Liver (tissue), 9 donors: ENCODE results near the gene FITM1. TPM values are rescaled to one million over a fixed set of nuclear protein-coding genes. Genes with fewer than 3 reads are reported as not detected.

Experiments
- DNase-seq: peaks from one replicate; pipeline ENCODE4 v3.0.0-alpha.2; 2017; ENCODE audit warnings: low spot score
- H3K27ac ChIP-seq, 2 donors: one replicate each; pipeline ENCODE4 v1.7.0; 2013; ENCODE audit warnings: inconsistent platforms in 2 of 2, low read length in 2 of 2, control low read depth in 1 of 2, low read depth in 1 of 2, mild to moderate bottlenecking in 1 of 2
- H3K27me3 ChIP-seq, 4 donors: one replicate each; pipeline versions ENCODE4 v1.6.1 to v1.7.0; 2013; ENCODE audit warnings: low read length in 3 of 4, inconsistent platforms in 1 of 4, mild to moderate bottlenecking in 1 of 4, moderate library complexity in 1 of 4; ENCODE audit not compliant: control insufficient read depth in 4 of 4, insufficient read depth in 4 of 4
- H3K36me3 ChIP-seq, 4 donors: one replicate each; pipeline versions ENCODE4 v1.6.1 to v1.7.0; 2013; ENCODE audit warnings: low read length in 3 of 4, mild to moderate bottlenecking in 3 of 4, low read depth in 1 of 4, moderate library complexity in 1 of 4; ENCODE audit not compliant: control insufficient read depth in 4 of 4, insufficient read depth in 3 of 4
- H3K4me1 ChIP-seq, 4 donors: one replicate each; pipeline versions ENCODE4 v1.6.1 to v1.7.0; 2013; ENCODE audit warnings: low read length in 3 of 4, mild to moderate bottlenecking in 3 of 4, moderate library complexity in 1 of 4; ENCODE audit not compliant: control insufficient read depth in 4 of 4, insufficient read depth in 4 of 4
- H3K4me3 ChIP-seq, 3 donors: one replicate each; pipeline versions ENCODE4 v1.6.1 to v1.7.0; 2013; ENCODE audit warnings: low read length in 3 of 3, control low read depth in 1 of 3, low read depth in 1 of 3, mild to moderate bottlenecking in 1 of 3
- H3K9ac ChIP-seq, 2 donors: one replicate each; pipeline ENCODE4 v1.7.0; 2013; ENCODE audit warnings: low read length in 2 of 2, mild to moderate bottlenecking in 2 of 2, moderate library complexity in 2 of 2, control low read depth in 1 of 2, low read depth in 1 of 2
- H3K9me3 ChIP-seq, 4 donors: one replicate each; pipeline versions ENCODE4 v1.6.1 to v1.7.0; 2013; ENCODE audit warnings: low read length in 3 of 4; ENCODE audit not compliant: control insufficient read depth in 4 of 4
- FOXA1 ChIP-seq: IDR thresholded peaks from 2 replicates; pipeline ENCODE4 v1.6.1; 2016; ENCODE audit warnings: antibody characterized with exemption
- FOXA2 ChIP-seq: IDR thresholded peaks from 2 replicates; pipeline ENCODE4 v1.6.1; 2016; ENCODE audit warnings: antibody characterized with exemption
- GABPA ChIP-seq, 2 donors: IDR thresholded peaks in 1 of 2; conservative IDR thresholded peaks in 1 of 2; 2 replicates each; pipeline ENCODE4 v1.6.1; 2016; ENCODE audit warnings: antibody characterized with exemption in 2 of 2, mild to moderate bottlenecking in 1 of 2, moderate library complexity in 1 of 2
- HNF4A ChIP-seq, 2 donors: conservative IDR thresholded peaks; 2 replicates each; pipeline ENCODE4 v1.6.1; 2016; ENCODE audit warnings: antibody characterized with exemption in 2 of 2, mild to moderate bottlenecking in 2 of 2
- JUND ChIP-seq, 2 donors: IDR thresholded peaks; 2 replicates each; pipeline ENCODE4 v1.6.1; 2016; ENCODE audit warnings: antibody characterized with exemption in 2 of 2
- NR2F2 ChIP-seq: IDR thresholded peaks from 2 replicates; pipeline ENCODE4 v1.6.1; 2016; ENCODE audit warnings: antibody characterized with exemption
- RAD21 ChIP-seq, 2 donors: IDR thresholded peaks; 2 replicates each; pipeline ENCODE4 v1.6.1; 2016; ENCODE audit warnings: antibody characterized with exemption in 2 of 2, mild to moderate bottlenecking in 2 of 2
- RXRA ChIP-seq, 2 donors: IDR thresholded peaks; 2 replicates each; pipeline ENCODE4 v1.6.1; 2017 to 2018; ENCODE audit warnings: antibody characterized with exemption in 2 of 2, mild to moderate bottlenecking in 1 of 2
- SP1 ChIP-seq: IDR thresholded peaks from 2 replicates; pipeline ENCODE4 v1.6.1; 2018; ENCODE audit warnings: antibody characterized with exemption, mild to moderate bottlenecking
- TAF1 ChIP-seq: conservative IDR thresholded peaks from 2 replicates; pipeline ENCODE4 v1.6.1; 2016; ENCODE audit warnings: antibody characterized with exemption, mild to moderate bottlenecking
- YY1 ChIP-seq: IDR thresholded peaks from 2 replicates; pipeline ENCODE4 v1.6.1; 2016; ENCODE audit warnings: antibody characterized with exemption, mild to moderate bottlenecking
- WGBS: extraction: QIAGEN DNeasy Blood & Tissue Kit; methylation state at CpG from one replicate; pipeline ENCODE4 v1.1.7; 2013; 5-methylcytosine and 5-hydroxymethylcytosine counted together
- polyA plus RNA-seq, 2 donors: library from polyadenylated mRNA; stranded (reverse) in 1 of 2; unstranded in 1 of 2; fragments of 200-250 nt in 1 of 2; fragments of >200 nt in 1 of 2; fragmentation: Nextera tagmentation in 1 of 2; extraction: Ambion mirVana in 1 of 2; gene quantifications; one replicate each; pipeline versions ENCODE4 v1.2.1 to v1.2.3, GENCODE V29; 2013 to 2015
- total RNA-seq, 2 donors: library from RNA; depleted of rRNA; stranded (reverse); fragments of >200 nt; gene quantifications; one replicate each; pipeline ENCODE4 v1.2.3, GENCODE V29; 2014
- TF ChIP-seq, protein P1 (sequence below): IDR thresholded peaks from 2 replicates; pipeline ENCODE4 v1.6.1; 2016; ENCODE audit warnings: antibody characterized with exemption
- TF ChIP-seq, protein P2 (sequence below): fragments of 150-350 bp; IDR thresholded peaks from 2 replicates; pipeline ENCODE4 v1.5.1; 2017; ENCODE audit warnings: improper control_type of control experiment, low read depth, low read length; ENCODE audit not compliant: missing input control
- TF ChIP-seq, protein P3 (sequence below): IDR thresholded peaks from 2 replicates; pipeline ENCODE4 v1.6.1; 2016; ENCODE audit warnings: antibody characterized with exemption
- TF ChIP-seq, protein P4 (sequence below): IDR thresholded peaks from 2 replicates; pipeline ENCODE4 v1.6.1; 2016; ENCODE audit warnings: antibody characterized with exemption, mild to moderate bottlenecking
- donor health status: healthy.
- donor health status: healthy.
- donor health status: healthy.
- donor health status: healthy.
- donor health status: healthy.

Gene FITM1
- total and polyA plus RNA-seq, 4 donors, result 1.7 to 16.1 (median 9.1) TPM

DNA sequence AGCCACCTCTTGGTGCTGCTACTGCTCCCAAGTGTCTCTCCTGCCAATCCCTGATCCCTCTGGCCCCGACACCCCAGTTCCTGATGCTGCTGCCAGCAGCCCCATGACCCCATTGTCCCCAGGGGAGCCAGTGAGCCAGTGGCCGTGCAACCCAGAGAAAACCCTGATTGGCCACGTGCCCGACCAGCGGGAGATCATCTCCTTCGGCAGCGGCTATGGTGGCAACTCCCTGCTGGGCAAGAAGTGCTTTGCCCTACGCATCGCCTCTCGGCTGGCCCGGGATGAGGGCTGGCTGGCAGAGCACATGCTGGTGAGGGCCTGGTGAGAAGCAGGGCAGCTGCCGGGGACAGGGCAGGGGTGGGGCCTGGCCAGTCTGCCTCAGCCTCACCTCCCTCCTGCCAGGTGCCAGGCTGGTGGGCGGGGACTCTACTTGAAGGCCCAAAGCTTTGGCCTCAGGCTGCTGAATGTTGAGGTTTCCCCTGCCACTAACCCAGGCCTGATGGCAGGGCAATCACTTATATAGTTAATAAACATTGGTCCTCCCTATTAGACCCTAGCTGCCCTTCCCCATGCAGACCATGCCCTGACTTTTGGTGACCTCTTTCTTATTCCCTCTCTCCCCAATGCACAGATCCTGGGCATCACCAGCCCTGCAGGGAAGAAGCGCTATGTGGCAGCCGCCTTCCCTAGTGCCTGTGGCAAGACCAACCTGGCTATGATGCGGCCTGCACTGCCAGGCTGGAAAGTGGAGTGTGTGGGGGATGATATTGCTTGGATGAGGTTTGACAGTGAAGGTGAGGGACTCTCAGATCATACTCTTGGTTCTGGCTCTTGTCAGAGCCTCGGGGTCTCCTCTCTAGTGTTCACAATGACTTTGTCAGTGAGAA, 31.3 kb upstream of the FITM1 start:
- Histone ChIP-seq H3K36me3 (peaks cover 13 to 36% (median 24%) of the 10 kb centered on the region in 4 donors), H3K9me3 (no peaks in the 10 kb centered on the region), H3K4me3 (no peak overlapping the region), H3K9ac (no peak overlapping the region), H3K27ac (no peak overlapping the region), H3K27me3 (no peaks in the 10 kb centered on the region), H3K4me1 (peaks cover 6 to 80% (median 58%) of the 10 kb centered on the region in 4 donors)
- DNase-seq, result no peak
- TF ChIP-seq FOXA2 (no peak), TAF1 (no peak)
- WGBS, result 61% methylated on average over 17 of the region's 17 CpGs

DNA sequence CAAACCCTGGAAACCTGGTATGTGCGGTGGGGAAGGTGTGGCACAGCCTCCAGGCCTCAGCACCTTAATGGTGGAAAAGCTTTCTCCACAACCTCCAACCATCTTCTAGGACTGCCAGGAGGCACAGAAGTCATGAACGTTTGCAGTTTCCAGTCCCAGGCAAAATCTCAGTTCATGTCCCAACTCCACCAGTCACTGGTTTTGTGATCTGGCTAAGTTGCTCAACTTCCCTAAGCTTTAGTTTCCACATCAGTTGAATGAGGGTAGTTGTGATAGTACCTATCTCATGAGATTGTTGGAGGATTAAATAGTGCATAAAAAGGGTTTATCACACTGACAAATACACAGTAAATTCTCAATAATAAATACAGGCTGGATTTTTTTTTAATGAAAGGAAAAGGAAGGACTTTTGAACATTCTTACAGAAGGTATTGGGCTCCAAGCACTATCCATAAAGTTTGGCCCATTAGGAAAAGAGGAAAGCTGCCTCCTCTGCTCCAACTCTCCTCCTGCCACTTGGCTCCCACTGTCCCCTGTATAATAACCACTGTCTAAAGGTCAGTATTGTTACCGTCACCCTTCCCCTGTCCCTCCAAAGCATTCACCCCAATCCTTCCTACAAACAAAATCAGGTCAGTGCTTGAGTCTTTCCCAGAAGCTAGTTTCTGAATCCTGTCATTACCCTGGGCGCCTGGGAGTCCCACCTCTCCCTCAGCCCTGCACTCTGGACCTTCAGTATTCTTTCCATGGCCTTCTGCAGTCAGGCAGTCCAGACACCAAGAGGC, 30.1 kb upstream of the FITM1 start:
- no peak overlapping the region for H3K9ac ChIP-seq
- TF ChIP-seq, protein P1, sequence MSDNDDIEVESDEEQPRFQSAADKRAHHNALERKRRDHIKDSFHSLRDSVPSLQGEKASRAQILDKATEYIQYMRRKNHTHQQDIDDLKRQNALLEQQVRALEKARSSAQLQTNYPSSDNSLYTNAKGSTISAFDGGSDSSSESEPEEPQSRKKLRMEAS, result no peak
- TF ChIP-seq, protein P2, sequence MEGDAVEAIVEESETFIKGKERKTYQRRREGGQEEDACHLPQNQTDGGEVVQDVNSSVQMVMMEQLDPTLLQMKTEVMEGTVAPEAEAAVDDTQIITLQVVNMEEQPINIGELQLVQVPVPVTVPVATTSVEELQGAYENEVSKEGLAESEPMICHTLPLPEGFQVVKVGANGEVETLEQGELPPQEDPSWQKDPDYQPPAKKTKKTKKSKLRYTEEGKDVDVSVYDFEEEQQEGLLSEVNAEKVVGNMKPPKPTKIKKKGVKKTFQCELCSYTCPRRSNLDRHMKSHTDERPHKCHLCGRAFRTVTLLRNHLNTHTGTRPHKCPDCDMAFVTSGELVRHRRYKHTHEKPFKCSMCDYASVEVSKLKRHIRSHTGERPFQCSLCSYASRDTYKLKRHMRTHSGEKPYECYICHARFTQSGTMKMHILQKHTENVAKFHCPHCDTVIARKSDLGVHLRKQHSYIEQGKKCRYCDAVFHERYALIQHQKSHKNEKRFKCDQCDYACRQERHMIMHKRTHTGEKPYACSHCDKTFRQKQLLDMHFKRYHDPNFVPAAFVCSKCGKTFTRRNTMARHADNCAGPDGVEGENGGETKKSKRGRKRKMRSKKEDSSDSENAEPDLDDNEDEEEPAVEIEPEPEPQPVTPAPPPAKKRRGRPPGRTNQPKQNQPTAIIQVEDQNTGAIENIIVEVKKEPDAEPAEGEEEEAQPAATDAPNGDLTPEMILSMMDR, result no peak
- TF ChIP-seq SP1, result no peak
- TF ChIP-seq RAD21 (IDR thresholded peaks at IDR 0.05), result no peak
- TF ChIP-seq, protein P3, sequence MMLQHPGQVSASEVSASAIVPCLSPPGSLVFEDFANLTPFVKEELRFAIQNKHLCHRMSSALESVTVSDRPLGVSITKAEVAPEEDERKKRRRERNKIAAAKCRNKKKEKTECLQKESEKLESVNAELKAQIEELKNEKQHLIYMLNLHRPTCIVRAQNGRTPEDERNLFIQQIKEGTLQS, result no peak
- H3K4me3 ChIP-seq, result no peak overlapping the region
- no peaks in the 10 kb centered on the region for H3K9me3 ChIP-seq
- H3K27me3 ChIP-seq, result no peaks in the 10 kb centered on the region
- peaks cover 13 to 38% (median 25%) of the 10 kb centered on the region in 4 donors for H3K36me3 ChIP-seq
- peak overlapping the region in 1 of 2 donors; percentile 5 for H3K27ac ChIP-seq
- WGBS, result 61% methylated on average over 4 of the region's 4 CpGs
- DNase-seq, result no peak
- peaks cover 6 to 86% (median 64%) of the 10 kb centered on the region in 4 donors for H3K4me1 ChIP-seq

DNA sequence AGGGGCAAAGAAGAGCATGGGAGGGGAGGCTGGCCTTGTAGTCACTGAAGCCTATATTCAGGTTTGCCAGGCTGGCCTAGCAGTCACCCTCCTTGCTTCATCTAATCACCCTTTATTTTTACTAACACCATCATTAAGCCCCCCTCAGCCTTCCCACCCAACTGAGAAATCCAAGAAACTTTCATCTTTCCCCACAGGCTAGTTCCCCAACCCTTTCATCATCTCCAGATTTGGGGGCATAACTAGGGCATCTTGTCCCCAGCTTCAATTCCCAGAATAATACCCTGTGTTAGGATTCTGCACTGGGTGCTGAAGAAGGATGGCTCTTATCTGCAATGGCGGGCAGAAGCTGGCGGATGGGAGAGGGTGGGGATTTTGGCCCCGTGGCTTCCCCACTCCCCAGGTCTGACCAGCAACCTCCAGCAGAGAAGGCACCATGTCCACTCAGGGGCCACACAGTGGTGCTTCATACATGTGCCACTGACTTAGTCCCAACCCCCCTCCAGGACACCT, 29.4 kb upstream of the FITM1 start:
- no peak for DNase-seq
- H3K9me3 ChIP-seq, result no peaks in the 10 kb centered on the region
- H3K27ac ChIP-seq, result no peak overlapping the region
- H3K27me3 ChIP-seq, result no peaks in the 10 kb centered on the region
- H3K4me3 ChIP-seq, result no peak overlapping the region
- peaks cover 13 to 38% (median 25%) of the 10 kb centered on the region in 4 donors for H3K36me3 ChIP-seq
- 88% methylated on average over 3 of the region's 3 CpGs for WGBS
- peaks cover 6 to 87% (median 68%) of the 10 kb centered on the region in 4 donors for H3K4me1 ChIP-seq
- H3K9ac ChIP-seq, result no peak overlapping the region
- TF ChIP-seq FOXA1, result no peak
- no peak for TF ChIP-seq NR2F2
- TF ChIP-seq TAF1, result no peak
- TF ChIP-seq FOXA2, result no peak
- TF ChIP-seq RAD21 (IDR thresholded peaks at IDR 0.05), result no peak
- TF ChIP-seq, protein P4, sequence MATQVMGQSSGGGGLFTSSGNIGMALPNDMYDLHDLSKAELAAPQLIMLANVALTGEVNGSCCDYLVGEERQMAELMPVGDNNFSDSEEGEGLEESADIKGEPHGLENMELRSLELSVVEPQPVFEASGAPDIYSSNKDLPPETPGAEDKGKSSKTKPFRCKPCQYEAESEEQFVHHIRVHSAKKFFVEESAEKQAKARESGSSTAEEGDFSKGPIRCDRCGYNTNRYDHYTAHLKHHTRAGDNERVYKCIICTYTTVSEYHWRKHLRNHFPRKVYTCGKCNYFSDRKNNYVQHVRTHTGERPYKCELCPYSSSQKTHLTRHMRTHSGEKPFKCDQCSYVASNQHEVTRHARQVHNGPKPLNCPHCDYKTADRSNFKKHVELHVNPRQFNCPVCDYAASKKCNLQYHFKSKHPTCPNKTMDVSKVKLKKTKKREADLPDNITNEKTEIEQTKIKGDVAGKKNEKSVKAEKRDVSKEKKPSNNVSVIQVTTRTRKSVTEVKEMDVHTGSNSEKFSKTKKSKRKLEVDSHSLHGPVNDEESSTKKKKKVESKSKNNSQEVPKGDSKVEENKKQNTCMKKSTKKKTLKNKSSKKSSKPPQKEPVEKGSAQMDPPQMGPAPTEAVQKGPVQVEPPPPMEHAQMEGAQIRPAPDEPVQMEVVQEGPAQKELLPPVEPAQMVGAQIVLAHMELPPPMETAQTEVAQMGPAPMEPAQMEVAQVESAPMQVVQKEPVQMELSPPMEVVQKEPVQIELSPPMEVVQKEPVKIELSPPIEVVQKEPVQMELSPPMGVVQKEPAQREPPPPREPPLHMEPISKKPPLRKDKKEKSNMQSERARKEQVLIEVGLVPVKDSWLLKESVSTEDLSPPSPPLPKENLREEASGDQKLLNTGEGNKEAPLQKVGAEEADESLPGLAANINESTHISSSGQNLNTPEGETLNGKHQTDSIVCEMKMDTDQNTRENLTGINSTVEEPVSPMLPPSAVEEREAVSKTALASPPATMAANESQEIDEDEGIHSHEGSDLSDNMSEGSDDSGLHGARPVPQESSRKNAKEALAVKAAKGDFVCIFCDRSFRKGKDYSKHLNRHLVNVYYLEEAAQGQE, result no peak
- TF ChIP-seq, protein P1, result no peak
- no peak for TF ChIP-seq YY1
- no peak for TF ChIP-seq JUND (IDR thresholded peaks at IDR 0.05)
- TF ChIP-seq RXRA (IDR thresholded peaks at IDR 0.05), result no peak
- TF ChIP-seq GABPA (IDR thresholded peaks at IDR 0.05 in 1 of 2, conservative IDR thresholded peaks at IDR 0.05 in 1 of 2), result no peak
- TF ChIP-seq, protein P2, result no peak
- TF ChIP-seq HNF4A (conservative IDR thresholded peaks at IDR 0.05), result no peak
